Chondrocyte (in vitro differentiated cells): ENCODE data around the gene YIPF4. TPM values are rescaled to one million over a fixed set of nuclear protein-coding genes. Genes with fewer than 3 reads are reported as not detected.
"Not testable (repeated sequence)": the region's sequence is repeated elsewhere in the genome, so short reads cannot be mapped to it uniquely, and the experiment has no call there.

Experiments
- DNase-seq: peaks from one replicate; pipeline ENCODE4 v3.0.0; 2021; ENCODE audit warnings: mixed read lengths, low spot score
- H3K27ac Mint-ChIP-seq: one replicate; pipeline ENCODE4 v1.8.0; 2021; ENCODE audit warnings: mild to moderate bottlenecking, moderate library complexity, mixed read lengths; ENCODE audit not compliant: unreplicated experiment
- H3K27me3 Mint-ChIP-seq: 2 replicates; pipeline ENCODE4 v1.8.0; 2021; ENCODE audit warnings: low read depth, mixed read lengths
- H3K36me3 Mint-ChIP-seq: 2 replicates; pipeline ENCODE4 v1.8.0; 2021; ENCODE audit warnings: low read depth, mixed read lengths
- H3K4me1 Mint-ChIP-seq: 2 replicates; pipeline ENCODE4 v1.8.0; 2021; ENCODE audit warnings: low read depth, mild to moderate bottlenecking, mixed read lengths
- H3K4me3 Mint-ChIP-seq: one replicate; pipeline ENCODE4 v1.8.0; 2021; ENCODE audit warnings: mild to moderate bottlenecking, moderate library complexity, mixed read lengths; ENCODE audit not compliant: unreplicated experiment
- H3K9me3 Mint-ChIP-seq: 2 replicates; pipeline ENCODE4 v1.8.0; 2021; ENCODE audit warnings: low read depth, mixed read lengths
- total RNA-seq: library from RNA; stranded (reverse); gene quantifications from 3 replicates; pipeline ENCODE4 v1.2.1, GENCODE V29; 2021
- TF ChIP-seq, protein P1 (sequence below): fragments of 200-600 bp; sonication (generic); IDR thresholded peaks from 2 replicates; pipeline ENCODE4 v1.5.0; 2021; ENCODE audit warnings: antibody characterized with exemption, mild to moderate bottlenecking, moderate library complexity

YIPF4 gene
- total RNA-seq, 1 donor from 2014 or later = 59.4 TPM

DNA sequence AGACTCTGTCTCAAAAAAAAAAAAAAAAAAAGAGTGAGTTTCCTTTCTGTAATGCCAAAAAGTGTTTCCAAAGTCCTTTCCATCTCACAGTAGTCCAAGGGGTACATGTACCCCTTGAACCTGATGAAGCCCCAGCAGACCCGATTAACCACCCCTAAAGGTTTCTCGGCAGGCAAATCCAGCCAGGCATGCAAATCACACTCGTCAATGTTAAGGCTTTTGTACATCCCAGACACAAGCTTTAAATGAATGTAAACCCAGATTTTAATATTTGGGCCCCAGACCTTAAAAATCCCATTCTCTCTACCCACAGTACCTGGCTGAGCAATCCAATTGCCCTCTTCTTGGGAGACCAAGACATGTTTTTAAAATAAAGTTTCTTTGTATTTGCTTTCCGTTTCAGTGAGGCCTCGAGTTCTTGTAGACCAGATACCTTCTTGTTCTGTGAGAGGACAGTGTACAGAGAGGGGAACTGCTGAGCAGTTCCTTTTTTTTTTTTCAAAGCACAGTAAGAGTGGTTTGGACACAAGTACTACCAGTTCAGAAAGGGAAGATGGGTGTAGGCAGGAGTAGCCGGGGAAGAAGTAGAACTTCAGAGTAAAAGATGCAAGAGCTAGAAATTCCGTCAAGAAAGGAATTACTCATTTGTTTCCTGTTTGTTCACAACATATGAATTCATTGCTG lies 13.1 kb upstream of the YIPF4 start, which contains the start of gene NLRC4:
Gene NLRC4, minus strand, starts transcription at position 465 of the 684 bp plus-strand sequence. CDS start 8,111 bp downstream, outside the sequence.
- no peak for DNase-seq
- no peak within 1 kb of the TSS for H3K4me3 Mint-ChIP-seq
- peaks cover 3% of the 10 kb centered on the region for H3K27me3 Mint-ChIP-seq
- H3K27ac Mint-ChIP-seq = no peak within 1 kb of the TSS
- no peaks in the 10 kb centered on the region for H3K4me1 Mint-ChIP-seq
- no peaks in the 10 kb centered on the region for H3K36me3 Mint-ChIP-seq
- H3K9me3 Mint-ChIP-seq = no peaks in the 10 kb centered on the region
- TF ChIP-seq, protein P1, sequence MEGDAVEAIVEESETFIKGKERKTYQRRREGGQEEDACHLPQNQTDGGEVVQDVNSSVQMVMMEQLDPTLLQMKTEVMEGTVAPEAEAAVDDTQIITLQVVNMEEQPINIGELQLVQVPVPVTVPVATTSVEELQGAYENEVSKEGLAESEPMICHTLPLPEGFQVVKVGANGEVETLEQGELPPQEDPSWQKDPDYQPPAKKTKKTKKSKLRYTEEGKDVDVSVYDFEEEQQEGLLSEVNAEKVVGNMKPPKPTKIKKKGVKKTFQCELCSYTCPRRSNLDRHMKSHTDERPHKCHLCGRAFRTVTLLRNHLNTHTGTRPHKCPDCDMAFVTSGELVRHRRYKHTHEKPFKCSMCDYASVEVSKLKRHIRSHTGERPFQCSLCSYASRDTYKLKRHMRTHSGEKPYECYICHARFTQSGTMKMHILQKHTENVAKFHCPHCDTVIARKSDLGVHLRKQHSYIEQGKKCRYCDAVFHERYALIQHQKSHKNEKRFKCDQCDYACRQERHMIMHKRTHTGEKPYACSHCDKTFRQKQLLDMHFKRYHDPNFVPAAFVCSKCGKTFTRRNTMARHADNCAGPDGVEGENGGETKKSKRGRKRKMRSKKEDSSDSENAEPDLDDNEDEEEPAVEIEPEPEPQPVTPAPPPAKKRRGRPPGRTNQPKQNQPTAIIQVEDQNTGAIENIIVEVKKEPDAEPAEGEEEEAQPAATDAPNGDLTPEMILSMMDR = no peak

DNA sequence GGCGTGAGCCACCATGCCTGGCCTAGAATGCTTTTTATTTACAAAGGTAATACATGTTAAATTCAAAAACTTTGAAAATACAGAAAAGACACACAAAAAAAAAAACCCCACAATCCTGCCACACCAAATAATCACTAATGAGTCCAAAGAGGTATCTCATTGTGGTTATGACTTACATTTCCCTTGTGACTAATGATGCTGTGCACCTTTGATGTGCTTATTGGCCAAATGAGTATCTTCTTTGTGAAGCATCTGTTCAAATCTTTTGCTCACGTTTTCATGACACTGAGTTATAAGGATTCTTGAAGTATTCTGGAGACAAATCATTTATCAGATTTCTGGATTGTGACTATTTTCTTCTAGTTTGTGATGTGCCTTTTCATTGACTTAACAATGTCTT lies 6.6 kb upstream of the YIPF4 start:
- TF ChIP-seq, protein P1 = no peak
- Mint-ChIP-seq H3K4me3 (no peak overlapping the region), H3K36me3 (no peaks in the 10 kb centered on the region), H3K27me3 (peaks cover 5% of the 10 kb centered on the region), H3K27ac (no peak overlapping the region), H3K4me1 (no peaks in the 10 kb centered on the region), H3K9me3 (no peaks in the 10 kb centered on the region)
- DNase-seq = no peak

DNA sequence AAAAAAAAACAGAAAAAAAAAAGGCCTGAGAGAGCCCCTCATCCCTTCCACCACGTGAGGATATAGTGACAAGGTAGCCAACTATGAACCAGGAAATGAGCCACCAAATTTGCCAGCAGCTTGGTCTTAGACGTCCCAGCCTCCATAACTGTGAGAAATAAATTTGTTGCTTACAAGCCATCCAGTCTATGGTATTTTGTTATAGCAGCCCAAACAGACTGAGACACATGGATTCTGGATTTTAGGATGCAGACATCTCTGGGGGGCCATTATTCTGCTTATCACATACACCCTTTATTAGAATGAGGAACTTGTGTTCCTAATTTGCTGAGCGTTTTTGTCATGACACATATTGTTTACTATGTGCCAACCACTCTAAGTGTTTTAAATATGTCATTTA lies 5.4 kb upstream of the YIPF4 start:
- H3K27me3 Mint-ChIP-seq = peaks cover 5% of the 10 kb centered on the region
- no peak overlapping the region for H3K27ac Mint-ChIP-seq
- TF ChIP-seq, protein P1 = no peak
- no peak overlapping the region for H3K4me3 Mint-ChIP-seq
- DNase-seq = no peak
- peaks cover 3% of the 10 kb centered on the region for H3K4me1 Mint-ChIP-seq
- no peaks in the 10 kb centered on the region for H3K36me3 Mint-ChIP-seq
- H3K9me3 Mint-ChIP-seq = no peaks in the 10 kb centered on the region

DNA sequence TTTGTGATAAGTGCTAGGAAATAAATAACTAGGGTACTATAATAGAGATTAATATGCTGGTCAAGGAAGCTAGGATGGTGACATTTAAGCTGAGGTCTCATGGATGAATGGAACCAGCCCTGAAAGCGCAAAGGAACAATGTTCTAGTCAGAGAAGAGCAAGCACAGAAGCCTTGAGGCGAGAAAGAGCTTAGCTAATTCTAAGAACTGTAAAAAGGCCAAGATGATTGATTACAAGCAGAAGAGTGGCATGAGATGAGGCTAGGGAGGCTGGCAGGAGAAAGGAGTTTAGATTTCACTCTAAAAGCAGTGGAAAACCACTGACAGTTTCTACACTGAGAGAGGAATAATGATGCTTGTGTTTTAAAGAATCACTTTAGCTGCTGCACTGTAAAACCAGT lies 3.4 kb upstream of the YIPF4 start:
- no peak overlapping the region for H3K27ac Mint-ChIP-seq
- DNase-seq = no peak
- H3K9me3 Mint-ChIP-seq = no peaks in the 10 kb centered on the region
- TF ChIP-seq, protein P1 = no peak
- no peak overlapping the region for H3K4me3 Mint-ChIP-seq
- no peaks in the 10 kb centered on the region for H3K36me3 Mint-ChIP-seq
- peaks cover 5% of the 10 kb centered on the region for H3K27me3 Mint-ChIP-seq
- H3K4me1 Mint-ChIP-seq = peaks cover 17% of the 10 kb centered on the region

DNA sequence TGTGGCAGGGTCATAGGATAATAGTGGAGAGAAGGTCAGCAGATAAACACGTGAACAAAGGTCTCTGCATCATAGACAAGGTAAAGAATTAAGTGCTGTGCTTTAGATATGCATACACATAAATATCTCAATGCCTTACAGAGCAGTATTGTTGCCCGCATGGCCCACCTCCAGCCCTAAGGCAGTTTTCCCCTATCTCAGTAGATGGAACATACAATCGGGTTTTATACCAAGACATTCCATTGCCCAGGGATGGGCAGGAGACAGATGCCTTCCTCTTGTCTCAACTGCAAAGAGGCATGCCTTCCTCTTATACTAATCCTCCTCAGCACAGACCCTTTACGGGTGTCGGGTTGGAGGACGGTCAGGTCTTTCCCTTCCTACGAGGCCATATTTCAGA lies 1.9 kb upstream of the YIPF4 start:
- H3K9me3 Mint-ChIP-seq, H3K27ac Mint-ChIP-seq, H3K36me3 Mint-ChIP-seq, H3K27me3 Mint-ChIP-seq, DNase-seq, H3K4me3 Mint-ChIP-seq: not testable (repeated sequence)
- peaks cover 20% of the 10 kb centered on the region for H3K4me1 Mint-ChIP-seq

GRCh38 chr2:32277363-32277673 lies 386 bp upstream of the YIPF4 start:
- Mint-ChIP-seq H3K4me3 (peak overlapping the region; percentile 87), H3K27me3 (no peaks in the 10 kb centered on the region), H3K4me1 (peaks cover 26% of the 10 kb centered on the region), H3K9me3 (no peaks in the 10 kb centered on the region), H3K36me3 (peaks cover 3% of the 10 kb centered on the region), H3K27ac (peak overlapping the region; percentile 98)
- TF ChIP-seq, protein P1 = no peak
- DNase-seq = no peak
